Stimulated activated CD4-positive, alpha-beta T cell treated with anti-CD3 and anti-CD28 coated beads, Interleukin-12 subunit alpha, Interleukin-12 subunit beta, amount 100 ng/mL, for 24 hours (primary cell): ENCODE results near the gene TYW5.

Experiments
- DNase-seq, 2 experiments: peaks; one replicate each; pipeline ENCODE4 v3.0.0-alpha.2; 2020; ENCODE audit warnings: low read depth in 2 of 2

TYW5 gene, protein sequence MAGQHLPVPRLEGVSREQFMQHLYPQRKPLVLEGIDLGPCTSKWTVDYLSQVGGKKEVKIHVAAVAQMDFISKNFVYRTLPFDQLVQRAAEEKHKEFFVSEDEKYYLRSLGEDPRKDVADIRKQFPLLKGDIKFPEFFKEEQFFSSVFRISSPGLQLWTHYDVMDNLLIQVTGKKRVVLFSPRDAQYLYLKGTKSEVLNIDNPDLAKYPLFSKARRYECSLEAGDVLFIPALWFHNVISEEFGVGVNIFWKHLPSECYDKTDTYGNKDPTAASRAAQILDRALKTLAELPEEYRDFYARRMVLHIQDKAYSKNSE

DNA sequence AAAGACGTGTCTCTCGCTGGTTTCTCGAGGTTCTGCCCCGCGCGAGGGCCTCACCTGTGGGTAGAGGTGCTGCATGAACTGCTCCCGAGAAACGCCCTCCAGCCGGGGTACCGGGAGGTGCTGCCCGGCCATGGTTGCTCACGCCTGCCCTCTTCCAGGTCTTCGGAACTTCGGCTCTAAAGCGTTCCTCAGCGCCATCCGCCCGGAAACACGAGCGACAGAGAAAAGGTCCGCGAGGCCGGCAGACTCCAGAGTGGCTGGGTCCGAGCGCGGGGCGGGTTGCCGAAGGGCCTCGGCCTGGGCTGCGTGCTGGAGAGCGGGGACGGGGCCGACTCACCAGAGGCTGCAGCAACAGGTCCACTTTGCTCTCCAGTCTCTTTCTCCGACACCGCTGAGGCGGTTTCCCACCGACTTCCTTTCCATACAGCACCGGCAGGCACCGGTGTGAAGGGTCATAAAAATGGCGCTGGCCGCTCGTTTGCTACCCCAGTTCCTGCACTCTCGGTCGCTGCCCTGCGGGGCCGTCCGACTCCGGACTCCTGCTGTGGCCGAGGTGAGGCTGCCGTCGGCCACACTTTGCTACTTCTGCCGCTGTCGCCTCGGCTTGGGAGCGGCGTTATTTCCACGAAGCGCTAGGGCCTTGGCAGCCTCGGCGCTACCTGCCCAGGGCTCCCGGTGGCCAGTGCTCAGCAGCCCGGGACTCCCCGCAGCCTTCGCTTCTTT, at the start of gene TYW5, which contains the start of gene MAIP1:
Gene TYW5 (minus strand): TSS at position 153 of the 723 bp plus-strand sequence. CDS start 21 bp downstream, at position 132.
Gene MAIP1 (plus strand): TSS at position 244 of the 723 bp plus-strand sequence. CDS start 217 bp downstream, at position 461.
- peak; percentile 69 to 71 for DNase-seq

GRCh38 chr2:200003444-200003843, 48.2 kb upstream of the TYW5 start:
- DNase-seq: no peak

- DNase-seq: no peak
Measured at GRCh38 chr2:200000444-200001163, 45.3 kb upstream of the TYW5 start.

DNA sequence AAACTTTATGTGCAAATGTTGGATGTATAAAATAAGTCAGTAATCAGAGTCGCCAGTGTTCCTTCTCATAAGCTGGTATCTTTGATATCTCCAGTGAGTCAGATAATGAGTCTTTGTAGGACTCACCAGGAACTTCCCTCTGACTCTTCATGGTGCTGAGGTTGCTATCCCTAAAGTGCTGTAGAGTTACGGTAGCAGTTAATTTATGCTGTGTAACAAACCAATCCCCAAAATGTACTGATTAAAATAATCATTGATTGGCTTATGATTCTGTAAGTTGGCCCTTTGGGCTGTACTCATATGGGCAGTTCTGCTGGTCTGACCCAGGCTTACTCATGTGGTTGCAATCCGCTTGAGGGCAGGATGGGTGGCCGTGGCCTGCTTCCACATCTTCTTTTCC, 43.9 kb upstream of the TYW5 start:
- DNase-seq: no peak

DNA sequence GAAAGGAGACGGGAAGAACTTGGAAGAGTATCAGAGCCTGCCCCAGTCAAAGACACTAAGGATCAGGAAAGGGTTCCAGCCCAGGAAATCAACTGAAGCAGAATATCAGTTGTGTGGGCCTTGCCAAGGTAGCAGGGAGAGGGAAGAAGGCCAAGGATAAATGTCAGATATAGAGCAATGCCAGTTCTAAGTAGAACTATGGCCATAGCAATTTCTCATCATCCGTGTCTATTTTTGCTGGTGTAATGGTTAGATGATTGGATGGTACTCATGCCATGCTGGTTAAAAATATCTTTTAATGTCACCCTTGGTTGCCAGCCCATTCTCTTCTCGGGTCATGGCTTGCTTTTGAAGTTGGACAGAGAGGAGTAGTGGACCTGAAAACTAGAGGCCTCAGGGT, 42.0 kb upstream of the TYW5 start:
- DNase-seq: no peak

- DNase-seq: no peak
Measured at GRCh38 chr2:199994896-199995295, 39.6 kb upstream of the TYW5 start.

DNA sequence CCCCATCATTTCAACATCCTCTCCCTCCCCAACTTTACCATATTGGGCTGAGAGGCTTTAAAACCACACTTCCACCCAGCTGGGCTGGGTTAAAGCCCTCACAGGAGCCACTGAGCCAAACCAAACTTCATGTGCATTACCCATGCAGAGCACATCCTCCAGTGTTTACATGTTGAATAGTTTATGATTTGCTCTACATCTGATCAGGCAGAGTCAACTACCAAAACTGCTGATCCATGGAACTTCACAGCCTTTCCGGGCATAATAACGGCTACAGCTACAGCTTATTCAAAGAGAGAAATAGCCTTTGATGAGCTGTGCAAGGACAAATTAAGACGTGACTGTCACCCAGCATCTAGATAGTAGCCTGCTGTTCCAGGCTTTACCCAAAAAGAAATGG, 39.1 kb upstream of the TYW5 start:
- DNase-seq: no peak

DNA sequence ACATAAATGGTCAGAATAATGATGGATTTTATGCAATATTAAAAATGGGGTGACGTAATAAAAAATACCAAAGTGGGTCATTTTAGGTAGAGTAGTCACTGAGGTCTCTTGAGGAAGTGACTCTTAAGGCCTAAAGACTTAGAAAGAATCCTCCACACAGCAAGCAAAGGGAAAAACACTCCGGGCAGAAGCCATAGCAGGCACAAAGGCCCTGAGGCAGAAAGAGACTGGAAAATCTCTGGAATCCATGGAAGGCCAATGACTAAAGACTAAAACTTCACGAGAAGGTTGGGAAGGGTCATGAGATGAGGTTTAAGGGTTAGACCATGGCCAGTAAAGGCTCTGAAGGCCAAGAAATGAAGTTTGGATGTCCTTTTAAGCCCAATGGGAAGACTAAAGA, 37.0 kb upstream of the TYW5 start:
- DNase-seq: no peak

DNA sequence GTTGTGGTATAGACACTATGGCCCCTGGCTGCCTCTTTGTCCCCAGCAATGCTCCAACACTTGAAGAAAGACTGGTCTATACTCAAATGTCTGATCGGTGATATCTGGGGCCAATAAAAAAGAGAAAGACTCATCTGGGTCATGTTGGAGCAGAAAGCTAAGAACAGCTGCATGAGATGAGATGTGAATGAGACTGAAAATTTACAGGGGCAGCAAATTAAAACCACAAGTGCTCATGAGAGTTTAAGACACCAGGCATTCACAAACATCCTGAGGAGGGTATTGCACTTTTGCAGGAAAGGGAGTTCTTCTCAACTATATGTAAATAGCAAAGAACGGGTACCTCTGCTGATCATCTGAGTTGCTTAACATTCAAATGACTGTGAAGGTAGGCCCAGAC, 36.4 kb upstream of the TYW5 start:
- no peak for DNase-seq

DNA sequence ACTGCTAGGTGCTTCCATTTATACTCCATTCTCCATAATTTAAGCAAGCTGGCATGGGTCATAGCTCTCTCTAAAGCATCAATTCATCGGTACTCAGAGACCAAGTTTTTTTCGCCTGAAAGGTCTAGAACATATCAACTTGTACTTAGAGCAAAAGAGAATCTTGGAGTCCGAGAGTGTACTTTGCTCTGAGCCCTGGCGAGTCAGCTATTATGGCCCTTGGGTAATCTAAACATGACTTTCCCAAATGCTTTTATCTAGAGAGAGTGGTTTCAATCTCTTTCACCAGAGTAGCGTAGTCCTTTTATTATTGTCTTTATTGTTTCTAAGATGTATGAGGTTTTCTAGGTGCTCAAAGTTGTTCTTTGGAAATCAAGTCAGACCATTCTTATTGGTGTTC, 34.5 kb upstream of the TYW5 start:
- DNase-seq: no peak

DNA sequence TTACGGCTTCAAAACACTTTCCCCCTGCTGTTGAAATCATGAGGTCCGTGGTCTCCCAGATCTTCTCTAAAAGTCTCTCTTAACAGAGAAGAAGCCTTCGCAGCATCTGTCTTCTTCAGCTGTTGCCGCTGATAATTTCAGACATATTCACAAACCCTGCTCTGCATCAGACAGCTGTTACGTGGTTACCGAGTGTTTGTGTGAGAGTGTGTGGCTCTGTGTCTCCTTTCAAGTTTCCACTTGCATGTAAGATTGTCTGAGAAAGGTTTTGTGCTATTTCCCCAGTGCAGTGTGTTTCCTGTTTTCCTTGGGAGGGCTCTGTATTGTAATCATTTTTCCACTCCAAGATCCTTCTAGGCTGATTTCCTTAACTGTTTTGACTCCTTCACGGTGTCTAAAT, 32.9 kb upstream of the TYW5 start:
- no peak for DNase-seq

DNA sequence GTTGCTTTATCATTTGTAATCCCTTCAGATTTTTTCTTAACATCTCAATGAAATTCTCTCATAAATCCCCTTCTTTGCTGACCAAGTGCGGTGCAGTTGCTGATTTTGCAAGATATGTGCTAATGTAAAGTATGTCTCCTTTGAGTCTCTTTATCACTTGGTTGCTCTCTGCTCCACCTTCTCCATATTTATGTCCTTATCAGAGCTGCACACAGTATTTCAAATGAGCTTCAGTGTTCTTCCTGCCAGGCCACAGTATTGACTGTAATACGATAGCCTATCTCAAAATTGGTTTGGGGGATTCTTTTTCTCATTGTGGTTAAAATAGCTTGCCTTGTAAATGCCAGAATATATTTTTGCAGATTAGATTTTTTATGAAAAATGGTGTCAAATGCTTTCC, 32.3 kb upstream of the TYW5 start:
- no peak for DNase-seq

DNA sequence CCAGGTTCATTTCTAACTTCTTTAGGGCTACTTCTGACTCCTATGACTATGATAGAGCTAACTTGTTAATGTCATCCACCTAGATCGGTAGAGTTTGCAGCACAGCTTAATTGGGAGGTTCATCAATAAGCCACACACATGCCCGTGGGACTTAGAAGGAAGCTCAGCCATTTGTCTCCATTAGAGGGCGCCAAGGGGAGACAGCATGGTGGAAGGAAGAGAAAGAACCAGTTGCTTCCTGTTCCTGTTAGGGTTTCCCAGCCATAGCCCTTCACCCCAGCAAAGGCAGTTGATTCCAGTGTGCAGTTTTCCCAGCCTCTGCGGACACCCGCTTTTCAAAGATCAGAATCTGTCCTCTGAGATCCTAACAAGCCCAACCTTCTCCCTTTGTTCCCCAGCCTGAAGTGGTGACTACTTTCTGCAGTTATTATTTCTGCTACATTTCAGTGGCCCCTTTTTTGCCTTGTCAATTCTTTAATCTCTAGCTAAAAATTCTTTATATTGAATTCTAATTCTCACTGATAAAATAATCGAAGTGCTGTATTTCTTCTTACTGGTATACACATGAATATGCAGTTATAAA, 30.4 kb upstream of the TYW5 start:
- peak; percentile 23 to 46 for DNase-seq

GRCh38 chr2:199984755-199985154, 29.5 kb upstream of the TYW5 start:
- DNase-seq: no peak

DNA sequence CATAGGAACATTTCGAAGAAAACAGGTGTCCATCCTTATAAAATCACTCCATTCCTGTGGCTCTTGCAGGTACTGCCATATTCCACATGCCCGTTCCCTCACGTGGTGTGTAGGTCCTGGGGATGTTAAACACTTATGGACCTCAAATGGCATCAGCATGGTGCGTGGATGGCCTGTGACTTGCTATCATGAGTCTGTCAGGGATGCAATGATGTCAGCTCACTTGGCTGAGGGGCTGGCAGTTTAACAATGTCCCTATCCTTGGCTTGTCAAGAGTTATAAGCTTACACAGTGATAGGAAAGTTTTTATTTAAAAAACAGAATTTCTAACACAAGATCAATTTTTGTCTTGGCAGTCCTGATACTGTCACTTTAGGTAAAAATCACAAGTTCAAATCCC, 28.9 kb upstream of the TYW5 start:
- no peak for DNase-seq

GRCh38 chr2:199983534-199983933, 28.2 kb upstream of the TYW5 start:
- no peak for DNase-seq

GRCh38 chr2:199982126-199982843, 27.0 kb upstream of the TYW5 start:
- no peak for DNase-seq

- peak; percentile 61 to 82 for DNase-seq
Measured at GRCh38 chr2:199979832-199980628, 24.7 kb upstream of the TYW5 start.

DNA sequence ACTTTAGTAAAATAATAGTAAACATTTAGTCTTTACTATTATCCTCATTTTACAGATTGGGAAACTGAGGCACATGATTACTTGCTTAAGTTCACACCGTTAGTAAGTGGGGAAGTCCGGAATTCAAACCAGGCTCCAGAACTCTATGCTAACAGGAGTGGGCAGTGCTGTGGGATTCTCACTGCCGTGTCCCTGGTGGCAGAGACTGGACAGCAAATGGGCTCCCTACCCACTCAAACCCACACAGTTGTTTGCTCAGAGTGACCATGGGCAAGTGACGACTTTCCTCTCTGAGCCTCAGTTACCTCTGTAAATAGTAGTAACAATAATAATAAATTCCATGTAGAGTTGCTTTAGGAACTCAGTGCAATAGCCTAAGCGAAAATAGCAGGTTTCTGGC, 24.1 kb upstream of the TYW5 start:
- DNase-seq: no peak

GRCh38 chr2:199977984-199978415, 22.7 kb upstream of the TYW5 start:
- DNase-seq: no peak
